HEK293T (cell line): ENCODE data around the gene GRAP2.
"Not testable (repeated sequence)": the region's sequence is repeated elsewhere in the genome, so short reads cannot be mapped to it uniquely, and the experiment has no call there.

Experiments
- CTCF ChIA-PET: fragments of 350-600 bp; formaldehyde crosslinking; extraction: SDS; loops from one replicate; lab custom pipeline; 2021; ENCODE audit warnings: antibody characterized with exemption, inconsistent platforms; lab: Yijun Ruan, JAX
- POLR2A ChIA-PET: fragments of 350-600 bp; formaldehyde crosslinking; extraction: SDS; loops from one replicate; lab custom pipeline; 2020; ENCODE audit warnings: antibody characterized with exemption, inconsistent platforms; lab: Yijun Ruan, JAX
- DNase-seq: peaks from one replicate; pipeline ENCODE4 v3.0.0; 2012; ENCODE audit warnings: mixed read lengths; ENCODE audit errors: extremely low spot score
- ARNT ChIP-seq: fragments of 450-650 bp; IDR thresholded peaks from 2 replicates; pipeline ENCODE4 v1.6.1; 2017; ENCODE audit warnings: mild to moderate bottlenecking
- BHLHE40 ChIP-seq: fragments of 450-650 bp; IDR thresholded peaks from 2 replicates; pipeline ENCODE4 v1.6.1; 2016; ENCODE audit warnings: mild to moderate bottlenecking, moderate library complexity, borderline replicate concordance
- CTBP1 ChIP-seq: fragments of 450-650 bp; IDR thresholded peaks from 2 replicates; pipeline ENCODE4 v1.6.1; 2016; ENCODE audit warnings: borderline replicate concordance
- ELF4 ChIP-seq: fragments of 450-650 bp; IDR thresholded peaks from 2 replicates; pipeline ENCODE4 v1.6.1; 2017; ENCODE audit warnings: antibody characterized with exemption
- FOXA1 ChIP-seq: fragments of 450-650 bp; IDR thresholded peaks from 2 replicates; pipeline ENCODE4 v1.6.1; 2016; ENCODE audit warnings: mild to moderate bottlenecking
- FOXK2 ChIP-seq: fragments of 450-650 bp; IDR thresholded peaks from 2 replicates; pipeline ENCODE4 v1.6.1; 2016; ENCODE audit warnings: mild to moderate bottlenecking
- FOXM1 ChIP-seq: fragments of 450-650 bp; IDR thresholded peaks from 2 replicates; pipeline ENCODE4 v1.6.1; 2017; ENCODE audit warnings: mild to moderate bottlenecking, borderline replicate concordance
- HDGF ChIP-seq: fragments of 450-650 bp; IDR thresholded peaks from 2 replicates; pipeline ENCODE4 v1.6.1; 2017; ENCODE audit warnings: antibody characterized with exemption, borderline replicate concordance
- L3MBTL2 ChIP-seq: fragments of 450-650 bp; conservative IDR thresholded peaks from 2 replicates; pipeline ENCODE4 v1.6.1; 2016; ENCODE audit warnings: mild to moderate bottlenecking
- LEF1 ChIP-seq: fragments of 450-650 bp; IDR thresholded peaks from 2 replicates; pipeline ENCODE4 v1.6.1; 2017; ENCODE audit warnings: mild to moderate bottlenecking, borderline replicate concordance
- NFRKB ChIP-seq: fragments of 450-650 bp; IDR thresholded peaks from 2 replicates; pipeline ENCODE4 v1.6.1; 2016; ENCODE audit warnings: mild to moderate bottlenecking, moderate library complexity
- PKNOX1 ChIP-seq: fragments of 450-650 bp; IDR thresholded peaks from 2 replicates; pipeline ENCODE4 v1.6.1; 2016
- SP1 ChIP-seq: fragments of 450-650 bp; IDR thresholded peaks from 2 replicates; pipeline ENCODE4 v1.6.1; 2017
- SUZ12 ChIP-seq: fragments of 450-650 bp; IDR thresholded peaks from 2 replicates; pipeline ENCODE4 v1.6.1; 2016; ENCODE audit warnings: mild to moderate bottlenecking
- TARDBP ChIP-seq: fragments of 450-650 bp; IDR thresholded peaks from 2 replicates; pipeline ENCODE4 v1.6.1; 2016
- ZNF384 ChIP-seq: fragments of 450-650 bp; IDR thresholded peaks from 2 replicates; pipeline ENCODE4 v1.6.1; 2016

GRAP2 gene

DNA sequence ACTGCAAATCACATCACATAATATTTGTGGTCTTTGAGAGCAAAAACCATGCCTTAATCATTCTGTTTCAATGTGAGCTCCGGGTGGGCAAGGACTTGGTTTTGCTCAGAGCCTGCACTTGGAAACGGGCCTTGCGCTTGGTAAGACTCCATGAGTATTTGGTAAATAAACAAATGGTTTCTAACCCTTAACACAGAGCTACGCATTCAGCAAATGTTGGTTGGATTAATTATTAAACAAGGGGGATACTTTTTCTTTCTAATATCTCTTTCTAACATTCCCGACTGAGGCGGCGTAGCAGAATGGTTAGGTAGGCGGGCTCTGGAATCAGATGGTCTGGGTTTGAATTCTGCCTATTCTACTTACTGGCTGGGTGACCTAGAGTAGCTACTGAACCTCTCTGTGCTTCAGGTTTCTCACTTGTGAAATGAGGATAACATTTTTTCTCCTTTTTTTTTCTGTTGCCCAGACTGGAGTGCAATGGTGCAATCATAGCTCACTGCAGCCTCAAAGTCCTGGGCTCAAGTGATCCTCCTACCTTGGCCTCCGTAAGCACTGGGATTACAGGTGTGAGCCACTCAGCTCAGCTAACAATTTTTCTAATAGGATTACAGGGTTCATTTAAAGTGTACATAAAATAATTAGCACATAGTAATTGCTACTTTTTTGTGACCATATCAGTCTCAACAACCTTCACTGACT lies 90.4 kb downstream of the GRAP2 start:
- TF ChIP-seq NFRKB (no peak), ARNT (no peak)
- POLR2A ChIA-PET = interaction anchor here (1.7 kb wide), 1 partner anchor 53 kb away, joined by 5 read pairs; no protein-coding TSS in a partner anchor
- CTCF ChIA-PET = interaction anchor here (0.7 kb wide), 1 partner anchor 310 kb away, joined by 4 read pairs; no protein-coding TSS in a partner anchor

GRCh38 chr22:39992088-39992826 lies 91.4 kb downstream of the GRAP2 start:
- ChIA-PET POLR2A (interaction anchor here (1.7 kb wide), 1 partner anchor 52 kb away, joined by 5 read pairs; no protein-coding TSS in a partner anchor), CTCF (no interaction called here)
- TF ChIP-seq LEF1 (no peak), BHLHE40 (no peak), PKNOX1 (no peak), FOXM1 (no peak), L3MBTL2 (no peak), ARNT (no peak), HDGF (no peak), NFRKB (no peak), FOXA1 (no peak), ZNF384 (no peak), SUZ12 (no peak)
- DNase-seq = no peak

More for the DNA sequence above, 90.4 kb downstream of the GRAP2 start:
- DNase-seq = no peak

DNA sequence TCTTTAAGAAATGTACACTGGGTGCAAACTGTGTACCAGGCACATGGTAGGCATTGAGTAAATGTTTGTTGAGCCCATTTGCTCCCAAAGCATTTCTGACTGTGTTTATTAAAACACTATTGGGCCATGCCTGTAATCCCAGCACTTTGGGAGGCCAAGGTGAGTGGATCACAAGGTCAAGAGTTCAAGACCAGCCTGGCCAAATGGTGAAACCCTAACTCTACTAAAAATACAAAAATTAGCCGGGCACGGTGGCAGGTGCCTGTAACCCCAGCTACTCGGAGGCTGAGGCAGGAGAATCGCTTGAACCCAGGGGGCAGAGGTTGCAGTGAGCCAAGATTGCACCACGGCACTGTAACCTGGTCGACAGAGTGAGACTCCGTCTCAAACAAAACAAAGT lies 92.0 kb downstream of the GRAP2 start:
- POLR2A ChIA-PET, CTCF ChIA-PET, DNase-seq: not testable (repeated sequence)

- DNase-seq = no peak
- POLR2A ChIA-PET = interaction anchor here (1.0 kb wide), 1 partner anchor 474 kb away, joined by 3 read pairs; no protein-coding TSS in a partner anchor
- CTCF ChIA-PET = interaction anchor here (0.9 kb wide), 1 partner anchor 16 kb away, joined by 5 read pairs; no protein-coding TSS in a partner anchor
- TF ChIP-seq LEF1 = no peak
- no peak for TF ChIP-seq HDGF
- no peak for TF ChIP-seq BHLHE40
- TF ChIP-seq FOXM1 = no peak
- no peak for TF ChIP-seq NFRKB
- no peak for TF ChIP-seq CTBP1
- TF ChIP-seq SUZ12 = no peak
These were observed 93.2 kb downstream of the GRAP2 start for GRCh38 chr22:39994041-39994565.

GRCh38 chr22:39994566-39995392 lies 93.9 kb downstream of the GRAP2 start, which contains the start of gene FAM83F:
TSS of gene FAM83F (plus strand) at chr22:39994954. CDS start at chr22:39995043, 89 bp downstream.
- TF ChIP-seq ZNF384 (no peak), FOXM1 (no peak), HDGF (no peak), BHLHE40 (no peak), SP1 (no peak), LEF1 (no peak), PKNOX1 (no peak), NFRKB (no peak), TARDBP (no peak), FOXK2 (no peak), ARNT (no peak), L3MBTL2 (no peak)
- ChIA-PET POLR2A (interaction anchor here (1.0 kb wide), 1 partner anchor 475 kb away, joined by 3 read pairs; no protein-coding TSS in a partner anchor), CTCF (no interaction called here)
- no peak for DNase-seq

- TF ChIP-seq LEF1 = no peak
- TF ChIP-seq ZNF384 = no peak
- TF ChIP-seq ELF4 = no peak
- no peak for TF ChIP-seq CTBP1
- ChIA-PET CTCF (interaction anchor here (0.5 to 0.6 kb wide), 2 partner anchors 71 to 306 kb away, joined by 3 read pairs; no protein-coding TSS in a partner anchor), POLR2A (no interaction called here)
- no peak for DNase-seq
These were observed 94.7 kb downstream of the GRAP2 start for GRCh38 chr22:39995393-39996252.
